HG03342 (cell line): Measurements from ENCODE around the gene ZNF37A.
"Not testable (repeated sequence)": the region's sequence is repeated elsewhere in the genome, so short reads cannot be mapped to it uniquely, and the experiment has no call there.

Experiments used
- ATAC-seq: cut with Tn5 transposase; IDR thresholded peaks from one replicate; pipeline ENCODE4 v1.9.1; 2021; ENCODE audit warnings: mild to moderate bottlenecking, moderate library complexity; ENCODE audit not compliant: unreplicated experiment

Gene ZNF37A

DNA sequence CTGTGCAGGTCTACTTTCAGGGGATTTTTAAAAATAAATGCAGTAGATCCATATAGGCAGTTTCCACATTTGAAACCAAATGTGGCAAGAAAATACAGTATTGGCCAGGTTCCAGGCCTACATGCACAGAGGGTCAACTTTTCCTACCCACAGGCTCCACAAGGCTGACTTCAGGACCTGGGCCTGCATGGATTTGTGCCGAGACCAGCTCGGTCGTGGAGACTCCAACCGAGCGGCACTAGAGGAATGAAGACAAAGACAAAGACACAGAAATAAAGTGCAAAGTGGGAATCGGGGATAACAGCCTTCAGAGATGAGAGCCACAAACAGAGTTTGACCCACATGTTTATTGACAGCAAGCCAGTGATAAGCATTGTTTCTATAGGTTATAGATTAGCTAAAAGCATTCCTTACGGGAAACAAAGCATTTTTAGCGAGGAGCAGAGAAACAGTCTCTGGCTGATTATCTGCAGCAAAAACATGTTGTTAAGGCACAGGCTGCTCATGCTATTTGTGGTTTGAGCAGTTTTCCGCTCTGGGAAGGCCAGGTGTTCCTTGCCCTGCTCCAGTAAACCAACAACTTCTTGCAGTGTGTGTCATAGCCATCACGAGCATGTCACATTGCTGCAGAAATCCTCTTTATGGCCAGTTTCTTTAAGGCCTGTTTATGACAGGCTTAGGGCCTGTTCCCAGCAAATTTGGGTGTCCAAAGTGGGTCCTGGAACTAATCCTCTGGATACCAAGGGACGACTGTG lies 52.6 kb downstream of the ZNF37A start:
- no peak for ATAC-seq

DNA sequence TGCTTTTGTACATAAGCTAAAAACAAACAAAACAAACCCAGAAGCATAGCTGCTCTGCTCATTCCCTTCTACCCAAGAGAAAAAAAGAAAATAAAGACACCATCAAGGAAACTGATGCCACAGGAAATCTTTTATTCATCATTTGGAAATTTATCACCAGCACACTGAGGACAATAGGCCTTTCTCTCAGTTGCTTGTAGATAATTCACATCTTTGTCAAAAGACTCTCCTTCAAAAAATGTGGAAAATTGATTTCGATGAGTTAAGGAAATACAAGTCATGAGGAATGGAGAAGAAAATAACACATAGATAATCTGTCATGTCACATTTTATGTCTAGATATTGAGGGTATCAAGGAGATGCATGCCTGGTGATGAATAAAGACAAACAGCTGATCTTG lies 53.5 kb downstream of the ZNF37A start:
- no peak for ATAC-seq

DNA sequence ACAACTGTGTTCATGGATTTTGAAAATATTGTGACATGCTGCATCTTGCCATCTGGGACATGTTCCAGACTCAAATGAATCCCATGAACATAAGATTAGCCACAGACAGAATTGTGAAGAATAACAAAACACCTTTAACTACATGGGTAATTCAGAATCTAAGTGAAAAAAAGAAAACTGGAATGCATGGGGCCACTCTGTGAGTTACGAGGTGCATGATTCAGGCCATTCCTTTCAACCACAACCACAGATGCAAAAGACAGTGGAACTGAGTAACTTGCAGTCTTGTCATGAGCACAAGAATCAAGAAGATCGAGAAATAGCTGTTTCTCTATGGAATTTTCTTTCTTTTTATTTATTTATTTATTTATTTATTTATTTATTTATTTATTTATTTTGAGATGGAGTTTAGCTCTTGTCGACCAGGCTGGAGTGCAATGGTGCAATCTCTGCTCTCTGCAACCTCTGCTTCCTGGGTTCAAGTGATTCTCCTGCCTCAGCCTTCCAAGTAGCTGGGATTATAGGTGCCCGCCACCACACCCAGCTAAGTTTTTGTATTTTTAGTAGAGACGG lies 56.8 kb downstream of the ZNF37A start:
- not testable (repeated sequence) for ATAC-seq

DNA sequence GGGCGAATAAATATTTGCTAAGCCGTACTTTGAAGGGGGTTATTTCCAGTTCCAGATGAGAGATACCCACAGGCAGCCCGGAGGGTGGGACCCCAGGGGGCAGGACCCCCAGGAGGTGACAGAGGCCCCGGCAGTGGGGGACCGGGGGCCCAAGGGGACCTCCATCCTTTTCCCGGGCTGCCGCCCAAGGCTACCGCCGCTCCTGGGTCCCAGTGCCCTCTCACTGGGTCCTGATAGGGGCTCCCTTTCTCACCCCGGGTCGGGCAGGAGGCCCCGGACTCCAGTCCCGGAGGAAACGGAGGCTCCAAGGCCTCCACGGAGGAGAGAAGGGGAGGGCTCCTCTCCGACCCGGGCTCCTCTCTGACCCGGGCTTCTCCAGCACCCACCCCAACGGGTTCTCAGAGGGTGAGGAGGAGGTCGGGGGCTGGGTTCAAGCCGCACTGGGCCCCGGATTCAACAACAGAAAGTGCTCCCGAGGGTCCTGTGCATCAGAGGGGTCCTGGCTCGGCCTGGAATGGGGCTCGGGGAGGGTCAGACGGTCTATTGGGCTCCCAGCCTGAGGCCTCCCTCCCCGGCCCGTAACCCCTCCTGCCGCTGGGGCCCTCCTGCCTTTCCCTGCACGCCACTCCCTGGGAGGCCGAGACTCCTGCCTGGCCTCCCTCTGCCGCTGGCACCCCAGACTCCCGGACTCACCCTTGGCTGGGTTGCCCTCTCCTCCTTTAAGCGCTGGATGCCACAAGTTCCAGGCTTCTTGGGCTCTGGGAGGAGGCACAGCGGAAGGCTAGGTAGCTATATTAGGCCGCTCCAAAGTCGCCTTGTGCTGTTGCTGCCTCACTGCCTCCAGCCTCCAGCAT lies 62.5 kb downstream of the ZNF37A start:
- no peak for ATAC-seq

DNA sequence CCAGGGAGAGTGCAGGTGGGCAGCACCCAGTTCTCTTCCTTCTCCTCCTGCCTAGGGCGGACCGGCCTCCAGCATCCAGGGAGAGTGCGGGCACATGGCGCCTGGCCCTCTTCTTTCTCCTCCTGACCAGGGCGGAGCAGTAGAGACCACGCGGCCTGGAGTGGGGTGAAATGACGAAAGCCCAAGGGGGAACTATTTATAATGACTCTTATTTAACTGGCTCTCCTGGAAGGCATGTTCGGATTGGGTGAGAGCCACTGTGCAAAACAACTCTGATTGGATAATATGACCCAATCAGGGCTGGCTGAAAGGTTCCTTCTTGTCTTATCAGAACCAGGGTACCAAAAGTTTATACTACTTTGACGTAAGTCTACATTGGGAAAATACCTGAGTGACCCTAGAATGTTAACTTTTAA lies 63.1 kb downstream of the ZNF37A start:
- no peak for ATAC-seq

DNA sequence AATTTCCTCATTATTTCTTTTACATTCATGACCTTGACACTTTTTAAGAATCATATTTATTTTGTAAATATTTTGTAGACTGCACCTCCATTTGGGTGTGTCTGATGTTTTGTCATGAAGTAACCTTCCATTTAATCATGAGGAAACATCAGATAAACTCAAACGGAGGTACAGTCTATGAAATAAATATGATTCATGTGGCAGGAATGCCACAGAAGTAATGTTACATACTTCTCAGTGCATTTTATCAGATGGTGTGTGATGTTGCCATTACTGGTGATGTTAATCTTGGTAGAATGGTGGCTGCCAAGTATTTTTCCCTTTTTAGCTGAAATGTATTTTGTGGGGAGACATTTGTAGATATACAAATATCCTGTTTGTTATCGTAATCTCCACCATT lies 64.9 kb downstream of the ZNF37A start:
- ATAC-seq, result no peak

DNA sequence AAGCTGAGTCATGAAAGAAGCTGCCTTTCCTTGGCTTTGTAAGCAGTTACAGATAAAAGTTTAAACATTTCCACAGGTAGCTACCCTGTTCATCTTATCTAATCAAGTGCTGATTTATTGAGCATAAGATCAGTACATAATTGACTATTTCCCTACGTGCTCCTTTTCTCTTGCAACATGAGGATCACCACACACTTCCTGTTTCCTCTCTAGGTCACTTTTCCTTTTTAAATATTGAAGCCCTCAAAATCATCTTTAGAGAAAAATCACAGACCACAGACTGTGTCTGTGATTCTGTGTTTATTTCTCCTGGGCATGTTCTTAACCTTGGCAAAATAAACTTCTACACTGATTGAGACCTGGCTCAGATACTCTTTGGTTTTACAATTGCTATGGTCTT lies 69.5 kb downstream of the ZNF37A start:
- no peak for ATAC-seq

DNA sequence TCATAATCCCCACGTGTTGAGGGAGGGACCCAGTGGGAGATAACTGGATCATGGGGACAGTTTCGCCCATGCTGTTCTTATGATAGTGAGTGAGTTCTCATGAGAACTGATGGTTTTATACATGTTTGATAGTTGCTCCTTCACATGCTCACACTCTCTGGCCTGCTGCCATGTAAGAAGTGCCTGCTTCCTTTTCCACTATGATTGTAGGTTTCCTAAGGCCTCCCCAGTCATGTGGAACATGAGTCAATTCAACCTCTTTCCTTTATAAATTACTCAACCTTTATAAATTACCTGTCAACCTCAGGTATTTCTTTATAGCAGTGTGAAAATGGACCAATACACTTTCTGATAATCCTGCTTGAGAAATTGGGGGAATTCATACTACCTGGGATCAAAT lies 80.2 kb downstream of the ZNF37A start:
- no peak for ATAC-seq

DNA sequence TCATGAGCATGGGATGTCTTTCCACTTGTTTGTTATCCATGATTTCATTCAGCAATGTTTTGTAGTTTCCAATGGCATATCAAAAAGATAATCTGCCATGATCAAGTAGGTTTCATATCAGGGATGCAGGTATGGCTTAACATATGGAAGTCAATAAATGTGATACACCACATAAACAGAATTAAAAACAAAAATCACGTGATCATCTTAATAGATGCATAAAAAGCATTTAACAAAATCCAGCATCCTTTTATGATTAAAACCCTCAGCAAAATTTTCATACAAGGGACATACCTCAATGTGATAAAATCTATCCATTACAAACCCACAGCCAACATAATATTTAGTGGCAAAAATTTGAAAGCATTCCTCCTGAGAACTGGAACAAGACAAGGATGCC lies 90.3 kb downstream of the ZNF37A start:
- no peak for ATAC-seq
